GM12801 (cell line): ENCODE measurements around the gene FAR1.

Experiments
- TF ChIP-seq, protein P1 (sequence below): IDR thresholded peaks from one replicate; pipeline ENCODE4 v1.5.1; 2011; ENCODE audit warnings: control low read depth; ENCODE audit not compliant: insufficient read length; ENCODE audit errors: extremely low read depth

The FAR1 gene

DNA sequence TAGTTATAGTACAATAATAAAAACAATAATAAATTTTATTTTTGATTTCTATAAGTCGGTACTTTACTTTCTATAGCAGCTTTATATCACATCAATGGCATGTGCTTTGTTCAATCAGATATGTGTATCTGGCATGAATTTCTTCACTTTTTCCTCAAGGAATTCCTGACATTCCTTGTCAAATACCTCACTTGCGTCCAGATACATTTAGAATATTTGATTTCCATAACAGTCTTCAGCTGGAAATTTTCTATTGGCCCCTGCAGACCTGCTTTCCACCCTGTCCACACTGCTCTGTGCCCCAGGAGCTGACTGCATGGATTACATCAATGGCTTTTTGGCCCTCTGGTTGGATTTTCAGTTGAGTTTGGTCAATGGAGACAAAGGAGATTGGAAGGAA is 93.2 kb downstream of the FAR1 start:
- TF ChIP-seq, protein P1, sequence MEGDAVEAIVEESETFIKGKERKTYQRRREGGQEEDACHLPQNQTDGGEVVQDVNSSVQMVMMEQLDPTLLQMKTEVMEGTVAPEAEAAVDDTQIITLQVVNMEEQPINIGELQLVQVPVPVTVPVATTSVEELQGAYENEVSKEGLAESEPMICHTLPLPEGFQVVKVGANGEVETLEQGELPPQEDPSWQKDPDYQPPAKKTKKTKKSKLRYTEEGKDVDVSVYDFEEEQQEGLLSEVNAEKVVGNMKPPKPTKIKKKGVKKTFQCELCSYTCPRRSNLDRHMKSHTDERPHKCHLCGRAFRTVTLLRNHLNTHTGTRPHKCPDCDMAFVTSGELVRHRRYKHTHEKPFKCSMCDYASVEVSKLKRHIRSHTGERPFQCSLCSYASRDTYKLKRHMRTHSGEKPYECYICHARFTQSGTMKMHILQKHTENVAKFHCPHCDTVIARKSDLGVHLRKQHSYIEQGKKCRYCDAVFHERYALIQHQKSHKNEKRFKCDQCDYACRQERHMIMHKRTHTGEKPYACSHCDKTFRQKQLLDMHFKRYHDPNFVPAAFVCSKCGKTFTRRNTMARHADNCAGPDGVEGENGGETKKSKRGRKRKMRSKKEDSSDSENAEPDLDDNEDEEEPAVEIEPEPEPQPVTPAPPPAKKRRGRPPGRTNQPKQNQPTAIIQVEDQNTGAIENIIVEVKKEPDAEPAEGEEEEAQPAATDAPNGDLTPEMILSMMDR: no peak

GRCh38 chr11:13762718-13763117 is 94.2 kb downstream of the FAR1 start:
- TF ChIP-seq, protein P1: no peak

GRCh38 chr11:13763341-13763740 is 94.9 kb downstream of the FAR1 start:
- TF ChIP-seq, protein P1: no peak

GRCh38 chr11:13765886-13766285 is 97.4 kb downstream of the FAR1 start:
- TF ChIP-seq, protein P1: no peak

DNA sequence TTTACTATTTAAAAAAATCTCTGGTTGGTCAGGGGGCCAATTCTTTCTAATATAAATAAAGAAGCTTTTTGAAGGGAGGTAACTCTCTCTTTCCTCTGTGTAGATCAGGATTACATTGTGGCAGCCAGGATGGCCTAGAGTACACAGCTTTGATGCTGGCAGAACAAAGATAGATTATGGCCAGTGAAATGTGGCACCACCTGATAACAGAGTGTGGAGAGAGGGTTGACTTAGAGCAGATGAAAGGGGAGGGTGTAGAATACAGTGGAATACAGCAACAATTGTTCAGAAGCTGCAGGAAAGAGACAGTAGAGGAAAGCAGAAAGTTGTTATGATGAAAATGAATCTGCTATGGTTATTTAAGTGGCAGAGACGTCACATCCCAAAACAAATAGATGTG is 99.0 kb downstream of the FAR1 start:
- TF ChIP-seq, protein P1: no peak

DNA sequence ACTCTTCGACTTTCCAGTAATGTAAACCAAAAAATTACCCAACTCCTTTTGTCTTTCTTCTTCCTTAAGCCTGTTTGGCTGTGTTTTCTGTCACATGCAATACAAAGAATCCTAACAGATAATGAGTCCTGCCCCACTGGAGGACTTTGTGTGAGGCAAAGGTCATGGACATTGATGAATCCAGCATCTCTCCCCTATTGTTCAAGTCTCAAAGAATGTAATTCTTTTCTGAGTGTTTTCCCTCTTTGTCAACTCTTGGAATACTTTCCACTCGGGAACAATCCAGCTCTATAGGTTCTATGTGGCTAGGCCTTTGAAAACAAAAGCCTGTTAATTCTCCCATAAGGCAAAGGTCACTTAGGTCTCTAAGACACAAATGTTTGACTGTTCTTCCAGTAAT is 100.7 kb downstream of the FAR1 start:
- TF ChIP-seq, protein P1: no peak

- TF ChIP-seq, protein P1: no peak
Observed at GRCh38 chr11:13771151-13771550, 102.7 kb downstream of the FAR1 start.
